Loucy (cell line): ENCODE results near the gene AP2A1.

Experiments used
- H2AFZ ChIP-seq: fragments of 200-600 bp; sonication (generic); 2 replicates; pipeline ENCODE4 v1.6.0; 2016; ENCODE audit warnings: antibody characterized with exemption, mild to moderate bottlenecking, low read length, moderate library complexity
- H3F3A ChIP-seq: fragments of 200-600 bp; 2 replicates; pipeline ENCODE4 v1.6.0; 2016; ENCODE audit warnings: antibody characterized with exemption, low read depth, mild to moderate bottlenecking
- H3K27me3 ChIP-seq: fragments of 200-600 bp; sonication (generic); 2 replicates; pipeline ENCODE4 v1.6.1; 2014; ENCODE audit warnings: low read length, mild to moderate bottlenecking; ENCODE audit not compliant: insufficient read depth, poor library complexity, severe bottlenecking
- H3K36me3 ChIP-seq: fragments of 200-600 bp; sonication (generic); 2 replicates; pipeline ENCODE4 v1.6.1; 2016; ENCODE audit warnings: low read length; ENCODE audit not compliant: insufficient read depth
- H3K4me1 ChIP-seq: fragments of 200-600 bp; sonication (generic); 2 replicates; pipeline ENCODE4 v1.5.1; 2014; ENCODE audit warnings: low read length, mild to moderate bottlenecking; ENCODE audit not compliant: insufficient read depth, poor library complexity, severe bottlenecking
- H3K4me2 ChIP-seq: fragments of 200-600 bp; sonication (generic); 2 replicates; pipeline ENCODE4 v1.6.0; 2014; ENCODE audit warnings: antibody characterized with exemption, low read length, low read depth, mild to moderate bottlenecking; ENCODE audit not compliant: poor library complexity, severe bottlenecking
- H3K4me3 ChIP-seq: fragments of 200-600 bp; sonication (generic); 2 replicates; pipeline ENCODE4 v1.5.1; 2014; ENCODE audit warnings: low read length, mild to moderate bottlenecking, mixed read lengths; ENCODE audit not compliant: poor library complexity, severe bottlenecking
- H3K79me2 ChIP-seq: fragments of 200-600 bp; sonication (generic); 2 replicates; pipeline ENCODE4 v1.6.1; 2014; ENCODE audit warnings: low read length; ENCODE audit not compliant: insufficient read depth
- H3K9ac ChIP-seq: fragments of 200-600 bp; sonication (generic); 2 replicates; pipeline ENCODE4 v1.6.0; 2014; ENCODE audit warnings: mild to moderate bottlenecking, low read depth, low read length, moderate library complexity; ENCODE audit not compliant: poor library complexity, severe bottlenecking
- H3K9me2 ChIP-seq: fragments of 200-600 bp; sonication (generic); replicated peaks from 2 replicates; pipeline ENCODE4 v1.6.1; 2016; ENCODE audit warnings: low read depth, low read length, mixed read lengths
- H3K9me3 ChIP-seq: fragments of 200-600 bp; sonication (generic); 2 replicates; pipeline ENCODE4 v1.6.1; 2014; ENCODE audit warnings: mild to moderate bottlenecking, antibody characterized with exemption, low read length, low read depth; ENCODE audit not compliant: insufficient read depth
- H4K20me1 ChIP-seq: fragments of 200-600 bp; sonication (generic); 2 replicates; pipeline ENCODE4 v1.6.0; 2014; ENCODE audit warnings: antibody characterized with exemption, low read length, mild to moderate bottlenecking; ENCODE audit not compliant: insufficient read depth, poor library complexity, severe bottlenecking
- EZH2phosphoT487 ChIP-seq: fragments of 200-600 bp; IDR thresholded peaks from 2 replicates; pipeline ENCODE4 v1.6.1; 2018; ENCODE audit warnings: antibody characterized with exemption, mild to moderate bottlenecking, moderate library complexity, borderline replicate concordance
- TF ChIP-seq, protein P1 (sequence below): fragments of 200-600 bp; sonication (generic); conservative IDR thresholded peaks from 2 replicates; pipeline ENCODE4 v1.5.1; 2014; ENCODE audit warnings: mild to moderate bottlenecking, antibody characterized with exemption, low read length

AP2A1 gene

GRCh38 chr19:49767967-49768581 lies 1.3 kb downstream of the AP2A1 start:
- Histone ChIP-seq H3K27me3 (no peaks in the 10 kb centered on the region), H3K4me3 (peak overlapping the region; percentile 100), H3K4me1 (peaks cover 27% of the 10 kb centered on the region), H3K9me2 (no peaks in the 10 kb centered on the region), H2AFZ (no peak overlapping the region), H3K9ac (peak overlapping the region; percentile 99), H3K9me3 (no peaks in the 10 kb centered on the region), H4K20me1 (peaks cover 17% of the 10 kb centered on the region), H3K79me2 (peaks cover 38% of the 10 kb centered on the region), H3F3A (no peaks in the 10 kb centered on the region), H3K4me2 (peak overlapping the region; percentile 100), H3K36me3 (no peaks in the 10 kb centered on the region)
- TF ChIP-seq EZH2phosphoT487: no peak
- TF ChIP-seq, protein P1, sequence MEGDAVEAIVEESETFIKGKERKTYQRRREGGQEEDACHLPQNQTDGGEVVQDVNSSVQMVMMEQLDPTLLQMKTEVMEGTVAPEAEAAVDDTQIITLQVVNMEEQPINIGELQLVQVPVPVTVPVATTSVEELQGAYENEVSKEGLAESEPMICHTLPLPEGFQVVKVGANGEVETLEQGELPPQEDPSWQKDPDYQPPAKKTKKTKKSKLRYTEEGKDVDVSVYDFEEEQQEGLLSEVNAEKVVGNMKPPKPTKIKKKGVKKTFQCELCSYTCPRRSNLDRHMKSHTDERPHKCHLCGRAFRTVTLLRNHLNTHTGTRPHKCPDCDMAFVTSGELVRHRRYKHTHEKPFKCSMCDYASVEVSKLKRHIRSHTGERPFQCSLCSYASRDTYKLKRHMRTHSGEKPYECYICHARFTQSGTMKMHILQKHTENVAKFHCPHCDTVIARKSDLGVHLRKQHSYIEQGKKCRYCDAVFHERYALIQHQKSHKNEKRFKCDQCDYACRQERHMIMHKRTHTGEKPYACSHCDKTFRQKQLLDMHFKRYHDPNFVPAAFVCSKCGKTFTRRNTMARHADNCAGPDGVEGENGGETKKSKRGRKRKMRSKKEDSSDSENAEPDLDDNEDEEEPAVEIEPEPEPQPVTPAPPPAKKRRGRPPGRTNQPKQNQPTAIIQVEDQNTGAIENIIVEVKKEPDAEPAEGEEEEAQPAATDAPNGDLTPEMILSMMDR: no peak

DNA sequence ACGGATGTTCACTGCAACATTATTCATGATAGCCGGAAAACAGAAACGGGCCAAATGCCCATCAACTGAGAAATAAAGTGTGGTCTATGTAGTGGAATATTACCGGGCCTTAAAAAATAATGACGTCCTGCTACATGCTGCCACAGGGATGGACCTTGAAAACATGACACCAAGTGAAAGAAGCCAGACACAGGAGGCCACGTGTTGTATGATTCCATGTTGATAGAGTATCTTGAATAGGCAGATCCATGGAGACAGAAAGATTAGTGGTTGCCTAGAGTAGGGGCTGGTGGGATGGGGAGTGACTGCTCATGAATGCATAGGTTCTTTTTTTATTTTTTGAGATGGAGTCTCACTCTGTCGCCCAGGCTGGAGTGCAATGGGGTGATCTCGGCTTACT lies 3.7 kb downstream of the AP2A1 start:
- Histone ChIP-seq H3K4me1 (peaks cover 25% of the 10 kb centered on the region), H3K27me3 (no peaks in the 10 kb centered on the region), H3K36me3 (no peaks in the 10 kb centered on the region), H3K4me3 (no peak overlapping the region), H4K20me1 (peaks cover 17% of the 10 kb centered on the region), H3K9ac (no peak overlapping the region), H3K79me2 (peaks cover 44% of the 10 kb centered on the region), H3K4me2 (no peak overlapping the region), H3K9me3 (no peaks in the 10 kb centered on the region), H2AFZ (no peak overlapping the region), H3F3A (no peaks in the 10 kb centered on the region), H3K9me2 (no peaks in the 10 kb centered on the region)
- TF ChIP-seq EZH2phosphoT487: no peak
- TF ChIP-seq, protein P1: no peak

DNA sequence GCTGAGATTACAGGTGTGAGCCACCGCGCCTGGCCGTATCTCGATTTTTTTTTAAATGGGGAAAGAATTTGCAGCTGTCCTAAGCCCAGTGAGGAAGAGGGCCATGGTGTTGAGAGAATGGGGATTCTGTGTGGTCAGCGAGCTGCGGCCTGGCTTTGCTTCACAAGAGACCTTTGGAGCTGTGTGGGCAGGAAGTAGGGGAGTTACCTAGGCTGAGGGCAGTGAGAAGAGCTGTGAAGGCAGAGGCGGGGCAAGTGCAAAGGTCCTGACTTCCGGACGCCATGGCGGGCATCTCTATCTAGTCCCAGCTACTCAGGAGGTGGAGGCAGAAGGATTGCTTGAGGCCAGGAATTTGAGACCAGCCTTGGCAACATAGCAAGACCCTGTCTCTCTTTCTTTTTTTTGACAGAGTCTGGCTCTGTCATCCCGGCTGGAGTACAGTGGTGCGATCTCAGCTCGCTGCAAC lies 4.9 kb downstream of the AP2A1 start:
- Histone ChIP-seq H3K4me1 (peaks cover 18% of the 10 kb centered on the region), H4K20me1 (peaks cover 19% of the 10 kb centered on the region), H3K79me2 (peaks cover 44% of the 10 kb centered on the region), H3K4me3 (no peak overlapping the region), H3K4me2 (no peak overlapping the region), H3F3A (no peaks in the 10 kb centered on the region), H3K9ac (no peak overlapping the region), H3K36me3 (no peaks in the 10 kb centered on the region), H3K27me3 (no peaks in the 10 kb centered on the region), H2AFZ (no peak overlapping the region), H3K9me2 (no peaks in the 10 kb centered on the region), H3K9me3 (no peaks in the 10 kb centered on the region)
- TF ChIP-seq, protein P1: no peak
- no peak for TF ChIP-seq EZH2phosphoT487
